GM12892 (cell line): ENCODE measurements around the gene FUBP3.

Experiments used
- POLR2A ChIP-seq: IDR thresholded peaks from 2 replicates; pipeline ENCODE4 v1.6.1; 2011; ENCODE audit warnings: low read depth, low read length, control low read depth
- POLR2AphosphoS5 ChIP-seq: IDR thresholded peaks from 2 replicates; pipeline ENCODE4 v1.6.1; 2011; ENCODE audit warnings: low read depth, low read length, control low read depth
- TAF1 ChIP-seq: IDR thresholded peaks from 2 replicates; pipeline ENCODE4 v1.6.1; 2011; ENCODE audit warnings: low read depth, mild to moderate bottlenecking, control low read depth, low read length, borderline replicate concordance

GRCh38 chr9:130581766-130582165 lies 2.4 kb downstream of the FUBP3 start:
- TF ChIP-seq POLR2AphosphoS5 (no peak), POLR2A (no peak), TAF1 (no peak)
